Measurements from ENCODE around the gene RLBP1. TPM values are rescaled to one million over a fixed set of nuclear protein-coding genes. Genes with fewer than 3 reads are reported as not detected.

RLBP1 gene
- total RNA-seq, 1 experiment from 2014 or later: not detected

DNA sequence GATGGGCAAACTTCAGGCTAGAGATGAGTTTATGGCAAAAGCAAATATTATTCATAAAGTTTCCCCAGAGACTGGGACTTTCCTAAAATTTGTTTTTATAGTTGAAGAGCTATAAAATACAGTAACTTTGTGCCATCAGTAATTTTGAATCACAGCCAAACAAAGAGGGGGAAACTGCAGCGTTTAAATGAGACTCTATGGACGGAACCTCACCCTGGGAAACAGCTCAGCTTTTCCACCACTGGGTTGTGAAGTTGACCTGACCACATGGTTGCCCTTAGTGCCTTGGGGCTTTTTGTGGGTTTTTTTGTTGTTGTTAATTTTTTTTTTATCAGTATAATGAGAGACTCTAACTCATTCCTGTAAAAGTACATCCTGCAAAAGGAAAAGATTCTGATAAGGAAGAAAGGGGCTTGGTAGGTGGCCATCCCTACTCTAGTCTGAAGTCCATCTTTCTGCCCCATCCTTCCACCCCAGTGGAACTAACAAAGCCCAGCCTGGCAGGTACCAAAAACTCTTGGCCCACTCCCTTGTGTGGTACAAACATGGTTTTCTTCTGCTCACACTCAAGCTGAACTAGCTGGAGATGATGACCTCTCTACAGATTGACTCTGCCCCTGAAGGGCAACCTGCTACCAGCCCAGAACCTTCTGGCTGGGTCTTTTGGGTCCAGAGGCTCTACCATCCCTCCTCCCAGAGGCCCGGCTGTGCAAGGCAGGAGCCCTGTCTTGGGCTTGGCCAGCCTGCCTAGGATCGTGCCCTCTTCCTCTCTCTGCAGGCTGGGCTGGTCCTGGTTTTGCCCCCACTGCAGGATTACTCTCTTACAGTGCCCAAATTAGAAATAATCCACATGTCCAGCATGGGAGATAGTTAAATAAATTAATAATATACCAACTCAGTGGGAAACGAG is 41.2 kb downstream of the RLBP1 start:
- CTCF ChIA-PET: no interaction called here
- Histone ChIP-seq H2AFZ (ENCODE audit: low read length) (no peak overlapping the region), H3K9ac (ENCODE audit: low read length) (no peak overlapping the region), H3K36me3 (ENCODE audit: low read depth, low read length) (no peaks in the 10 kb centered on the region), H3K27me3 (ENCODE audit: low read length) (no peaks in the 10 kb centered on the region), H3K9me3 (ENCODE audit: low read length) (no peaks in the 10 kb centered on the region), H3K4me2 (ENCODE audit: low read length) (no peak overlapping the region), H3K79me2 (ENCODE audit: low read length) (no peaks in the 10 kb centered on the region), H3K4me3 (ENCODE audit: low read length) (no peak overlapping the region), H3K27ac (ENCODE audit: low read length) (no peak overlapping the region), H4K20me1 (ENCODE audit: low read length) (no peaks in the 10 kb centered on the region), H3K4me1 (ENCODE audit: insufficient read depth, low read length) (no peaks in the 10 kb centered on the region), H3K9me2 (replicated peaks; ENCODE audit: low read length) (no peaks in the 10 kb centered on the region), H3F3A (ENCODE audit: low read length, unreplicated experiment) (no peaks in the 10 kb centered on the region)
- POLR2A ChIA-PET (ENCODE audit: unreplicated experiment): no interaction called here
- ATAC-seq: no peak
- TF ChIP-seq EZH2 (IDR thresholded peaks at IDR 0.05; ENCODE audit: low read length, unreplicated experiment) (no peak), EZH2phosphoT487 (IDR thresholded peaks at IDR 0.05; ENCODE audit: borderline replicate concordance, low read length) (no peak)
- TF ChIP-seq, protein P1, sequence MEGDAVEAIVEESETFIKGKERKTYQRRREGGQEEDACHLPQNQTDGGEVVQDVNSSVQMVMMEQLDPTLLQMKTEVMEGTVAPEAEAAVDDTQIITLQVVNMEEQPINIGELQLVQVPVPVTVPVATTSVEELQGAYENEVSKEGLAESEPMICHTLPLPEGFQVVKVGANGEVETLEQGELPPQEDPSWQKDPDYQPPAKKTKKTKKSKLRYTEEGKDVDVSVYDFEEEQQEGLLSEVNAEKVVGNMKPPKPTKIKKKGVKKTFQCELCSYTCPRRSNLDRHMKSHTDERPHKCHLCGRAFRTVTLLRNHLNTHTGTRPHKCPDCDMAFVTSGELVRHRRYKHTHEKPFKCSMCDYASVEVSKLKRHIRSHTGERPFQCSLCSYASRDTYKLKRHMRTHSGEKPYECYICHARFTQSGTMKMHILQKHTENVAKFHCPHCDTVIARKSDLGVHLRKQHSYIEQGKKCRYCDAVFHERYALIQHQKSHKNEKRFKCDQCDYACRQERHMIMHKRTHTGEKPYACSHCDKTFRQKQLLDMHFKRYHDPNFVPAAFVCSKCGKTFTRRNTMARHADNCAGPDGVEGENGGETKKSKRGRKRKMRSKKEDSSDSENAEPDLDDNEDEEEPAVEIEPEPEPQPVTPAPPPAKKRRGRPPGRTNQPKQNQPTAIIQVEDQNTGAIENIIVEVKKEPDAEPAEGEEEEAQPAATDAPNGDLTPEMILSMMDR (conservative IDR thresholded peaks at IDR 0.05; ENCODE audit: low read depth, low read length): no peak
- no peak for DNase-seq
- no TSS peak for BruUV-seq (replicated peaks)
- intact Hi-C loops (cut with micrococcal nuclease): loop anchor here (10.0 kb wide), 1 partner anchor 275 kb away; no protein-coding TSS in a partner anchor

DNA sequence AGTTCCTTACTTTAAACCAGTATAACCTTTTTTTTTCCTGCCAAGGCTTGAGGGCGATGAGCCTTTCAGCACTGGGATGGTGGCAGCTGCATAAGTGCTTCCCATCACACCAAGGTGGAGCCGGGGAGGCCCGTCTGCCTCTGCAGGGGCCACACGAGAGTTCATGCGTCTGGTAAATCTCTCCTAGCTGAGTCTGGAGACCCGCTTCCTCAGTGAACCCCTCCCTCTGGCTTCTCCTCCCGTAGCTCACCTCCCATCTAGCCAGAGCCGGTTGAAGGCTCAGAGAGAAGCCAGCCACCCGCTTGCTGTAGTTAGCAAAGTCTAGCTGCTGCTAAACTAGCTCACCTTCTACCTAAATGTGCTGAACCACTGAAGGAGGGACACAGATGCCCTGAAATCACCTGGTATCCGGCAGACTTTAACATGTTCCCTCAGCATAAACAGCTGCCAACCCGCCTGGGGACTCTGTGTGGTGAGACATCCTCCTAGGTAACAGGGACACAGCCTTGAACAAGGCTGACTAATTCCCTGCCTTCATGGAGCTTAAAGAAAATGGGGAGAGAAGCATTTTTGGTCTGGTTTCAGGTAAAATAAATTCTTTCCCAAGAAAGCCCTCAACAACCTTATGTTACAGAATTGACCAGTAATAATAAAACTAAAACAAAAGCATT is 42.9 kb downstream of the RLBP1 start:
- POLR2A ChIA-PET (ENCODE audit: unreplicated experiment): interaction anchor here (0.6 kb wide), 1 partner anchor 21 kb away, joined by 8 read pairs; no protein-coding TSS in a partner anchor
- Histone ChIP-seq H3K4me3 (ENCODE audit: low read length) (no peak overlapping the region), H3K27ac (ENCODE audit: low read length) (no peak overlapping the region), H3K9me3 (ENCODE audit: low read length) (no peaks in the 10 kb centered on the region), H3K4me2 (ENCODE audit: low read length) (no peak overlapping the region), H3K27me3 (ENCODE audit: low read length) (no peaks in the 10 kb centered on the region), H2AFZ (ENCODE audit: low read length) (no peak overlapping the region), H3K9ac (ENCODE audit: low read length) (no peak overlapping the region), H3K4me1 (ENCODE audit: insufficient read depth, low read length) (no peaks in the 10 kb centered on the region), H3F3A (ENCODE audit: low read length, unreplicated experiment) (no peaks in the 10 kb centered on the region), H3K9me2 (replicated peaks; ENCODE audit: low read length) (no peaks in the 10 kb centered on the region), H3K79me2 (ENCODE audit: low read length) (no peaks in the 10 kb centered on the region), H3K36me3 (ENCODE audit: low read depth, low read length) (no peaks in the 10 kb centered on the region), H4K20me1 (ENCODE audit: low read length) (no peaks in the 10 kb centered on the region)
- ATAC-seq (no peak), DNase-seq (no peak)
- no TSS peak for BruUV-seq (replicated peaks)
- intact Hi-C loops (cut with micrococcal nuclease): loop anchor here (10.0 kb wide), 1 partner anchor 274 kb away; no protein-coding TSS in a partner anchor
- TF ChIP-seq EZH2phosphoT487 (IDR thresholded peaks at IDR 0.05; ENCODE audit: borderline replicate concordance, low read length) (no peak), EZH2 (IDR thresholded peaks at IDR 0.05; ENCODE audit: low read length, unreplicated experiment) (no peak)
- TF ChIP-seq, protein P1 (conservative IDR thresholded peaks at IDR 0.05; ENCODE audit: low read depth, low read length): no peak
- CTCF ChIA-PET: interaction anchor here (0.5 to 1.0 kb wide), 9 partner anchors 10 to 167 kb away, joined by 3 to 7 read pairs (median 4); partner anchors contain the start of gene ABHD2
